H9 (cell line): ENCODE results near the gene SMARCAL1. TPM values are rescaled to one million over a fixed set of nuclear protein-coding genes. Genes with fewer than 3 reads are reported as not detected.

Experiments used
- DNase-seq: peaks from one replicate; pipeline ENCODE4 v3.0.0-alpha.2; 2017
- H2AFZ ChIP-seq: one replicate; pipeline ENCODE4 v1.6.1; 2013; ENCODE audit warnings: mild to moderate bottlenecking, low read length, control low read depth, moderate library complexity
- H2AK5ac ChIP-seq: 2 replicates; pipeline ENCODE4 v1.6.1; 2013; ENCODE audit warnings: low read length, control low read depth, mixed read lengths; ENCODE audit not compliant: insufficient read length
- H2BK120ac ChIP-seq: one replicate; pipeline ENCODE4 v1.6.1; 2013; ENCODE audit warnings: low read depth, mild to moderate bottlenecking, low read length, control low read depth, inconsistent platforms; ENCODE audit not compliant: poor library complexity, severe bottlenecking
- H2BK12ac ChIP-seq: 2 replicates; pipeline ENCODE4 v1.6.1; 2013; ENCODE audit warnings: low read length, control low read depth, mixed read lengths, low read depth; ENCODE audit not compliant: insufficient read length
- H2BK15ac ChIP-seq: 2 replicates; pipeline ENCODE4 v1.6.1; 2013; ENCODE audit warnings: low read depth, low read length, control low read depth
- H2BK20ac ChIP-seq: one replicate; pipeline ENCODE4 v1.6.1; 2013; ENCODE audit warnings: low read depth, mild to moderate bottlenecking, low read length, control low read depth, inconsistent platforms; ENCODE audit not compliant: poor library complexity, severe bottlenecking
- H2BK5ac ChIP-seq: 2 replicates; pipeline ENCODE4 v1.6.1; 2013; ENCODE audit warnings: low read length, control low read depth, mixed read lengths; ENCODE audit not compliant: insufficient read length
- H3K14ac ChIP-seq: 2 replicates; pipeline ENCODE4 v1.6.1; 2013; ENCODE audit warnings: low read length, control low read depth; ENCODE audit not compliant: insufficient read depth
- H3K18ac ChIP-seq: 2 replicates; pipeline ENCODE4 v1.6.1; 2013; ENCODE audit warnings: low read depth, mild to moderate bottlenecking, mixed read lengths, low read length, control low read depth; ENCODE audit not compliant: insufficient read length
- H3K23ac ChIP-seq: 2 replicates; pipeline ENCODE4 v1.6.1; 2013; ENCODE audit warnings: low read length, control low read depth, mixed read lengths, low read depth; ENCODE audit not compliant: insufficient read length
- H3K23me2 ChIP-seq: 2 replicates; pipeline ENCODE4 v1.6.1; 2013; ENCODE audit warnings: low read depth, mild to moderate bottlenecking, mixed read lengths, low read length, control low read depth; ENCODE audit not compliant: insufficient read length, poor library complexity, severe bottlenecking
- H3K27ac ChIP-seq: 2 replicates; pipeline ENCODE4 v1.5.1; 2013; ENCODE audit warnings: low read length, control low read depth, mixed read lengths, low read depth; ENCODE audit not compliant: insufficient read length
- H3K27me3 ChIP-seq: 2 replicates; pipeline ENCODE4 v1.6.1; 2013; ENCODE audit warnings: low read length, control low read depth, inconsistent platforms; ENCODE audit not compliant: insufficient read depth
- H3K4ac ChIP-seq: 2 replicates; pipeline ENCODE4 v1.6.1; 2013; ENCODE audit warnings: low read depth, mild to moderate bottlenecking, control low read depth, inconsistent platforms, low read length, moderate library complexity
- H3K4me1 ChIP-seq: 2 replicates; pipeline ENCODE4 v1.6.1; 2013; ENCODE audit warnings: low read length, control low read depth, inconsistent platforms; ENCODE audit not compliant: insufficient read depth
- H3K4me2 ChIP-seq: 2 replicates; pipeline ENCODE4 v1.6.1; 2013; ENCODE audit warnings: low read length, control low read depth, mixed read lengths; ENCODE audit not compliant: insufficient read length, insufficient read depth
- H3K56ac ChIP-seq: 2 replicates; pipeline ENCODE4 v1.6.1; 2013; ENCODE audit warnings: low read depth, mild to moderate bottlenecking, mixed read lengths, low read length, control low read depth; ENCODE audit not compliant: insufficient read length
- H3K79me1 ChIP-seq: 2 replicates; pipeline ENCODE4 v1.6.1; 2013; ENCODE audit warnings: low read depth, mild to moderate bottlenecking, moderate library complexity, low read length, control low read depth, inconsistent platforms; ENCODE audit not compliant: insufficient read depth, poor library complexity, severe bottlenecking
- H3K79me2 ChIP-seq: 2 replicates; pipeline ENCODE4 v1.6.1; 2013; ENCODE audit warnings: low read length, control low read depth, inconsistent platforms; ENCODE audit not compliant: insufficient read depth
- H3K9ac ChIP-seq: 2 replicates; pipeline ENCODE4 v1.6.1; 2013; ENCODE audit warnings: low read length, control low read depth, mixed read lengths; ENCODE audit not compliant: insufficient read length; ENCODE audit errors: extremely low read depth
- H3K9me3 ChIP-seq: one replicate; pipeline ENCODE4 v1.6.1; 2013; ENCODE audit warnings: low read depth, low read length, inconsistent platforms; ENCODE audit not compliant: control insufficient read depth
- H3T11ph ChIP-seq: one replicate; pipeline ENCODE4 v1.6.1; 2013; ENCODE audit warnings: mild to moderate bottlenecking, low read length, control low read depth, inconsistent platforms
- H4K20me1 ChIP-seq: one replicate; pipeline ENCODE4 v1.6.1; 2013; ENCODE audit not compliant: control insufficient read depth, insufficient read length, insufficient read depth
- H4K5ac ChIP-seq: 2 replicates; pipeline ENCODE4 v1.6.1; 2013; ENCODE audit warnings: low read depth, mild to moderate bottlenecking, mixed read lengths, low read length, control low read depth; ENCODE audit not compliant: insufficient read length
- H4K8ac ChIP-seq: replicated peaks from 2 replicates; pipeline ENCODE4 v1.6.1; 2013; ENCODE audit warnings: low read length, control low read depth, mixed read lengths, low read depth; ENCODE audit not compliant: insufficient read length
- H4K91ac ChIP-seq: 2 replicates; pipeline ENCODE4 v1.6.1; 2013; ENCODE audit warnings: low read depth, mild to moderate bottlenecking, moderate library complexity, mixed read lengths, low read length, control low read depth; ENCODE audit not compliant: insufficient read length
- H3K27ac Mint-ChIP-seq, 3 experiments: 2 replicates in 2 of 3; 3 replicates in 1 of 3; pipeline ENCODE4 v1.8.0; 2020 to 2021; ENCODE audit warnings: mixed read lengths in 3 of 3, mild to moderate bottlenecking in 1 of 3, moderate library complexity in 1 of 3
- H3K27me3 Mint-ChIP-seq: 2 replicates; pipeline ENCODE4 v1.8.0; 2021; ENCODE audit warnings: low read depth, mild to moderate bottlenecking, moderate library complexity, mixed read lengths
- H3K36me3 Mint-ChIP-seq, 3 experiments: 2 replicates in 2 of 3; 3 replicates in 1 of 3; pipeline ENCODE4 v1.8.0; 2020 to 2021; ENCODE audit warnings: low read depth in 3 of 3, mixed read lengths in 3 of 3; ENCODE audit not compliant: insufficient read depth in 1 of 3
- H3K4me1 Mint-ChIP-seq, 2 experiments: 2 replicates each; pipeline ENCODE4 v1.8.0; 2020; ENCODE audit warnings: mixed read lengths in 2 of 2
- H3K4me3 Mint-ChIP-seq, 2 experiments: 2 replicates in 1 of 2; 3 replicates in 1 of 2; pipeline ENCODE4 v1.8.0; 2020 to 2021; ENCODE audit warnings: mild to moderate bottlenecking in 2 of 2, mixed read lengths in 2 of 2, moderate library complexity in 1 of 2
- H3K9me3 Mint-ChIP-seq, 2 experiments: 2 replicates in 1 of 2; 3 replicates in 1 of 2; pipeline ENCODE4 v1.8.0; 2020; ENCODE audit warnings: mild to moderate bottlenecking in 2 of 2, mixed read lengths in 2 of 2, moderate library complexity in 1 of 2
- WGBS: extraction: QIAGEN DNeasy Blood & Tissue Kit; methylation state at CpG from one replicate; pipeline ENCODE4 v1.1.7; 2013; ENCODE audit warnings: missing lambda C conversion rate, low lambda C conversion rate, mixed read lengths; ENCODE audit not compliant: insufficient read length; ENCODE audit errors: extremely low coverage; 5-methylcytosine and 5-hydroxymethylcytosine counted together
- total RNA-seq: library from RNA; stranded (reverse); gene quantifications from 2 replicates; pipeline ENCODE4 v1.2.1, GENCODE V29; 2021
- TF ChIP-seq, protein P1 (sequence below): fragments of 200-600 bp; sonication (generic); conservative IDR thresholded peaks from 3 replicates; pipeline ENCODE4 v1.8.0; 2021; ENCODE audit warnings: antibody characterized with exemption, mild to moderate bottlenecking

Gene SMARCAL1
- total RNA-seq, 1 experiment from 2014 or later, result 16.5 TPM

DNA sequence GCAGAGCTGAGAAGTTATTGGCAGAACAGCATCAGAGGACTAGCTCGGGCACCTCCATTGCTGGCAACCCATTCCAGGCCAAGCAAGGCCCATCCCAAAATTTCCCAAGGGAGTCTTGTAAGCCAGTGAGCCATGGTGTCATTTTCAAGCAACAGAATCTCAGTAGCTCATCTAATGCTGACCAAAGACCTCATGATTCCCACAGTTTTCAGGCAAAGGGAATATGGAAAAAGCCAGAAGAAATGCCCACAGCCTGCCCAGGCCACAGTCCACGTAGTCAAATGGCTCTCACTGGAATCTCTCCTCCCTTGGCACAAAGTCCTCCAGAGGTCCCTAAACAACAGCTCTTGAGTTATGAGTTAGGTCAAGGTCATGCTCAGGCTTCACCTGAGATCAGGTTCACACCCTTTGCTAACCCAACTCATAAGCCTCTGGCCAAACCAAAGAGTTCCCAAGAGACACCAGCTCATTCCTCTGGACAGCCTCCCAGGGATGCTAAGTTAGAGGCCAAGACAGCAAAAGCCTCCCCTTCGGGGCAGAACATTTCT is 2.6 kb downstream of the SMARCAL1 start:
- Histone ChIP-seq H3K4ac (no peak overlapping the region), H3K9me3 (no peaks in the 10 kb centered on the region), H2AK5ac (no peak overlapping the region), H2BK20ac (no peak overlapping the region), H2BK120ac (no peak overlapping the region), H3K23ac (no peak overlapping the region), H3K4me2 (no peak overlapping the region), H3K4me1 (no peaks in the 10 kb centered on the region), H4K20me1 (no peaks in the 10 kb centered on the region), H3T11ph (no peak overlapping the region), H3K18ac (no peak overlapping the region), H4K8ac (no peak overlapping the region), H3K56ac (no peak overlapping the region), H3K14ac (no peak overlapping the region), H2BK15ac (no peak overlapping the region), H3K23me2 (no peaks in the 10 kb centered on the region), H2BK5ac (no peak overlapping the region), H3K79me1 (no peaks in the 10 kb centered on the region), H2BK12ac (no peak overlapping the region), H4K91ac (no peak overlapping the region), H3K27me3 (no peaks in the 10 kb centered on the region), H3K27ac (no peak overlapping the region), H3K79me2 (no peaks in the 10 kb centered on the region), H2AFZ (no peak overlapping the region), H4K5ac (no peak overlapping the region), H3K9ac (no peak overlapping the region)
- Mint-ChIP-seq H3K9me3 (no peaks in the 10 kb centered on the region), H3K4me3 (no peak overlapping the region), H3K36me3 (peaks cover 2 to 14% (median 13%) of the 10 kb centered on the region in 3 experiments; a peak in 5 of 7 replicates), H3K27ac (no peak overlapping the region), H3K27me3 (no peaks in the 10 kb centered on the region), H3K4me1 (peaks cover 17 to 23% of the 10 kb centered on the region in 2 experiments)
- DNase-seq, result no peak
- WGBS, result no CpG with 5 or more reads among the region's 3 CpGs
- TF ChIP-seq, protein P1, sequence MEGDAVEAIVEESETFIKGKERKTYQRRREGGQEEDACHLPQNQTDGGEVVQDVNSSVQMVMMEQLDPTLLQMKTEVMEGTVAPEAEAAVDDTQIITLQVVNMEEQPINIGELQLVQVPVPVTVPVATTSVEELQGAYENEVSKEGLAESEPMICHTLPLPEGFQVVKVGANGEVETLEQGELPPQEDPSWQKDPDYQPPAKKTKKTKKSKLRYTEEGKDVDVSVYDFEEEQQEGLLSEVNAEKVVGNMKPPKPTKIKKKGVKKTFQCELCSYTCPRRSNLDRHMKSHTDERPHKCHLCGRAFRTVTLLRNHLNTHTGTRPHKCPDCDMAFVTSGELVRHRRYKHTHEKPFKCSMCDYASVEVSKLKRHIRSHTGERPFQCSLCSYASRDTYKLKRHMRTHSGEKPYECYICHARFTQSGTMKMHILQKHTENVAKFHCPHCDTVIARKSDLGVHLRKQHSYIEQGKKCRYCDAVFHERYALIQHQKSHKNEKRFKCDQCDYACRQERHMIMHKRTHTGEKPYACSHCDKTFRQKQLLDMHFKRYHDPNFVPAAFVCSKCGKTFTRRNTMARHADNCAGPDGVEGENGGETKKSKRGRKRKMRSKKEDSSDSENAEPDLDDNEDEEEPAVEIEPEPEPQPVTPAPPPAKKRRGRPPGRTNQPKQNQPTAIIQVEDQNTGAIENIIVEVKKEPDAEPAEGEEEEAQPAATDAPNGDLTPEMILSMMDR, result no peak
